Dedifferentiated amniotic fluid mesenchymal stem cell (primary cell): Measurements from ENCODE around the gene GPX4.

Experiments used
- DNase-seq: peaks from one replicate; pipeline ENCODE4 v3.0.0-alpha.2; 2016; ENCODE audit errors: extremely low spot score

Gene GPX4

GRCh38 chr19:1084024-1084868, 19.5 kb upstream of the GPX4 start:
- DNase-seq, result no peak

GRCh38 chr19:1085053-1085658, 18.6 kb upstream of the GPX4 start:
- DNase-seq, result no peak

- no peak for DNase-seq
Measured at GRCh38 chr19:1085676-1086442, 17.9 kb upstream of the GPX4 start.

DNA sequence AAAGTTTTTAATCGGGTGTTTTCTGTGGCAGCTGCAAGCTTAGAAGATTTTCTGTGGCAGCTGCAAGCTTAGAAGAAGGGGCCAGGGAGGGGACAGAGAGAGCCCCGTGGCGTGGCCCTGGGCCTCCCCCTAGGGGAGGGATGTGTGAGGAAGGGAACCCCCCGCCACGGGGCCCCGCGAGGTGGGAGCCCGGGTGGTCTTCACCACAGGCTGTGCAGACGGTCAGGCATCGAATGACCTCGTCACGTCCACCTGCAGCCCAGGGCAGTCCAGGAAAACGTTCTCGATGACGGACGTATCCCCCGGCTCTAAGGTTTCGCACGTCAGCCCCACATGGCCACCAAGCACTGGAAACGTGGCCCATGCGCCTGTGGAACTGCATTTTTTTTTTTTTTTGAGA, 17.2 kb upstream of the GPX4 start:
- no peak for DNase-seq

DNA sequence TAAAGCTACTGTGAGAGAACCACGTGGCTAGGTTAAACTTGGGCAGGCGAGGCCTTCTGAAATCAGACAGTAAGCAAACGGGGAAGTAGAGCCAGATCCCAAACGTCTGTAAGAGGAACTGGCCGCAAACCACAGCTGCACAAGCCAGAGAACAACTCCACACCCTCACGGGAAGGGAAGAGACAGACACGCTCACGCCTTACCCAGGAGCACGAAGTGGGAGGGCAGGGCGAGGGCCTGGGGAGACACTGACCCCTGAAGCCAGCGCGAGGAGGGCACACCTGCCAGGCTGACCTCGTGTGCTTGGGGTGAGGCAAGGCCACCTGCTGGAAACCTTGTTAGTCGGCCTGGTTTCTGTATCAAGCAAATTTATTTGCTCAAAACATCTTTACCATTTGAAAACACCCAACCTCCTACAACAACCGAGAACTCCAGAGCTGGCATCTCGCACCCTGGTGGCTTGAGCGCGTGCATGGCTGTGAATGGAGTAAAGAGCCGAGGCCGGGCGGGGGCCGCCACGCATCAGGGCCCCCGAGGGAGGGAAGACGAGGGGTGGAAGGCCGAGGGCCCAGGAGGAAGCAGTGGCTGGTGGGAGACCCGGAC, 15.9 kb upstream of the GPX4 start:
- DNase-seq, result no peak

DNA sequence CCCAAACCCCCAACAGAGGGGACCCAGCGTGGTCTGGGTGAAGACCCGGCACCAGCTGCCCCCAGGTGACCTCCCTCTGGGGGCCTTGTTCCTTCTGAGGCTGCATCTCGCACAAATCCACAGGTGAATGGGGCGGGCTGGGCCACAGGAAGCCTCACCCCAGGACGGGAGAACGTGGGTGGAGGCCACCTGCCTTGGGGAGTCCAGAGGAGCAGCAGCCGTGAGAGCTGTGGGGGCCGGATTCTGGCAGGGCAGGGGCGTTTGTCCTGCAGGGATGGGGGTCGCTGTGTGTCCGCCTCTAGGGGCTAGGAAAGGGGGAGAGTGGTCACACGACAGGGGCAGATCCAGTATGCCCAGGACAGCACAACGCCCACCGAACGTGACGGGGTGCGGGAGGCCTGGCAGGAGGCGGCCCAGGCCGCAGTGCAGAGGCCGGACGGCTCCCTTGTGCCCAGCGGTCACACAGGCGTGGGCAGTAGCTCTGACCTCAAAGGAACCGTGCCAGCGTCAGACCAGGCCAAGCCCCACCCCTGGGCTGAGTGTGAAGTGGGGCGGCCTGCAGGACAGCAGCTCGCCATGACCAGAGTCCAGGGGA, 15.3 kb upstream of the GPX4 start:
- no peak for DNase-seq

GRCh38 chr19:1089126-1089771, 14.5 kb upstream of the GPX4 start:
- DNase-seq, result no peak

- DNase-seq, result no peak
Measured at GRCh38 chr19:1089891-1090290, 13.9 kb upstream of the GPX4 start.

DNA sequence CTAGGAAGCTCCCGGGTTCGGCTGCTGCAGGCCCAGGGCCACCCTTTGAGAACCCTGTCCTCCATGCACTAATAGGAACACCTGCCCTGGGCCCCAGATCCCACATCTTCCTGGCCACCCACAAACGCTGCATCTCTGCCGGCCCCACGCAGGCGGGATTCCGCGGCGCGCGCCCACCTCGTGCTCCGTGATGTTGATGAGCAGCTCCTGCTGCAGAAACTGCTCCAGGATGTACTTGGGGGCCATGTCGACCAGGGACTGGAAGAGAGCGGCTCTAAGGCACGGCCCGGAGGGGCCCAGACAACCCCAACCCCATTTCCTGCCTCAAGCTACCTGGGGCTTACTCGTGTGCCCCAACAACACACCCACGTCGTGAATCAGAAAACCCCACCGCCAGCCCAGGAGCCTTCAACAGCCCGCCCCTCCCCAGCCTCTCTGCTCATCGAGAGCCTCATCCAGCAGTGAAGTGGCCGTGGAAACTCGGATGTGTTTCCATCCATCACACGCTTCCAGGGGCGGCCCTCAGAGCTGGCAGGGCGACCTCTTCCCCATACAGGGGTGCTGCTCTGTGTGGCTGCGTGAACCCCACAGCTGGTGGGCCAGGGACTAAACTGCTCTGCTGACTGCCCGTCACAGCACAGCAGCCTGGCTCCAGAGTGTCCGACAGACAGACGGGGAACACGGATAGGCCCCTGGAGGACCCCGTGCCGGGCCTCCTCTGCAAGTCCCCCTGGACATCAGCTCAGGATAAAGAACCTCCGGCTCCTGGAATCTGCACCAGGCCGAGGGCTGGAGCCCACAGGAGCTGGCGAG, 12.9 kb upstream of the GPX4 start:
- DNase-seq, result no peak

DNA sequence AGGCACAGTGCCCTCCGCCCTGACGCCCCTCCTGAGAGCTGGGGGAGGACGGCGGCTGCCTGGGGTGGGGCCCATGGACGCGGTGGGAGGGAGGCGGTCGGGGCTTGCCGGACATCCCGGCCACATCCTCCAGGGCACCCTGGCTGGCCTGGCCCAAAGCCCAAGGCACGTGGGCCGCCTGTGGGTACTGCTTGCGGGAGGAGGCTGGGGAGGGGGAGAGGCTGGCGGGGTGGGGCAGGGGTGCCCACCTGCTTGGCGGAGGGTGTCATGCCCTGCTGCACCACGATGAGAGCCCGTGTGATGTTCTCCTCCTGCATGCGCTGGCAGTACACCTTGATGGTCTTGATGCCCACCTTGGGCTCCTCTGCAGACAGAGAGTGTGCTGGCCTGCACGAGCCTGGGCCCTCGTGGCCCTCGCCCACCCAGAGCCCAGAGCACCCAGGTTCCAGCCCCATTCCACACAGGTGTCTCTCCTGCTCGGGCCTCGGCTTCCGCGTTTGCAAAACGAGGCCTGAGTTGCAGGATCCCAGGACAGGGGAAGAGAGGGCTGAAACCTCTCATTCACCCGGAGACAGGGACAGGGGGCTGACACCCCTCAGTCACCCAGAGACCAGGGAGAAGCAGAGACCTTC, 12.1 kb upstream of the GPX4 start:
- DNase-seq, result no peak

DNA sequence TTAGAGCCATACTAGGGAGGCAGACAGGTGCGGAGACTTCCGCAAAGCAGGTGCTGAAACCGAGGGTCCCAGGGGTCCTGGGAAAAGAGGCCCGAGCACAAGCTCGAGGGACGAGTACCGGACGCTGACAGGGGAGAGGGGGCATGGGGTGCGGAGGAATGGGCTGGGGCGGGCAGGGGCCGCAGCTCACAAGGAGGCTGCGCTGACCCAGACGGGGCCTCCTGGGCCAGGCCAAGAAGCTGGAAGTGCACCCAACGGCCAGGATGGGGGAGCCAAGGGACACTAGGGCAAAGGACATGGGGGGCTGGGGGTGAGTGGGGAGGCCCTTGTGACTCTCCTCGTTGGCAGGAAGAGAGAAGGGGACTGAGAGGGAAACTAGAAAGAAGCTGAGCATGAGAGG, 10.5 kb upstream of the GPX4 start:
- DNase-seq, result no peak

DNA sequence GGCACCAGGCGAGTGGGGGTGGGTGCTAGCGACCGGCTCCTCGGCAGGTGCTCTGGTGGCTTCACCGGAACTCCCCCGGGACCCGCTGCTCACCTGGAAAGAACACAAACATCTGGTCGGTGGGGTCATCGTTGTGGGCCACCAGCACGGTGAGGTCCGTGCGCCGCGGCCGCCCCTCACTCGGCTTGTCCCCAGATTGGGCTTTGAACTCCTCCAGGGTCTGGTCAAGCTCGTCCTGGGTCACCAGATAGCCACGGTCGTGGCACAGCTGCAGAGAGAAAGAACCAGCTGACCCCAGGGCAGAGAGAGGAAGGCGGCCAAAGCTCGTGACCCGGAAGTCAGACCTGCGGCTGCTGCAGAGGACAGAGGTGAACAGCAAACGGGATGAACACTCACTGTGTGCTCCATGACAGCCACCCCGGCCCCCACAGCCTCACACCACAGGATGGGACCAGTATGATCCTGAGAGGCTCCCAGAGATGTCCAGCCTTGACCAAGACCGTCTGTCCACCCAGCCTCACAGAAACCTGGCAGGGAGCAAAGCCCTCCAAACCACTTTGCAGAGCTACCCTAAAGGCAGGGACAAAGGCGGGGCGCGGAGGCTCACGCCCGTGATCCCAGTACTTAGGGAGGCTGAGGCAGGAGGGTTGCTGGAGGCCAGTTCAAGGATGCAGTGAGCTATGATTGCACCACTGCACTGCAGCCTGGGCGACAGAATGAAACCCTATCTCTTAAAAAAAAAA, 9.8 kb upstream of the GPX4 start:
- no peak for DNase-seq

DNA sequence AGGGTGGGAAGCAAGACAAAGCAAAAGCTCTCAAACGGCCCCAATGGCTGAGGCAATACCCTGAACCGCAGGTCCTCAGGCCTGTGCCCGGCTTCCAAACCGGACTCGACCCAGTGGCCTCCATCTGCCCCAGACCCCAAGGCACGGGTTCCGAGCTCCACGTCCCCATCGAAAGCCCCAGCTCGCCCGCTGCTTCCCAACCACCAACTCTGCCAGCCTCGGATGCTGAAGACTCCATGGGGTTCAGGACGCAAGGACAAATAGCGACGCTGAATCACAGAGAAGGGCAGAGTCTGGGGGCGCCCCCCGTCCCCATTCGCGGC, 9.2 kb upstream of the GPX4 start:
- no peak for DNase-seq

DNA sequence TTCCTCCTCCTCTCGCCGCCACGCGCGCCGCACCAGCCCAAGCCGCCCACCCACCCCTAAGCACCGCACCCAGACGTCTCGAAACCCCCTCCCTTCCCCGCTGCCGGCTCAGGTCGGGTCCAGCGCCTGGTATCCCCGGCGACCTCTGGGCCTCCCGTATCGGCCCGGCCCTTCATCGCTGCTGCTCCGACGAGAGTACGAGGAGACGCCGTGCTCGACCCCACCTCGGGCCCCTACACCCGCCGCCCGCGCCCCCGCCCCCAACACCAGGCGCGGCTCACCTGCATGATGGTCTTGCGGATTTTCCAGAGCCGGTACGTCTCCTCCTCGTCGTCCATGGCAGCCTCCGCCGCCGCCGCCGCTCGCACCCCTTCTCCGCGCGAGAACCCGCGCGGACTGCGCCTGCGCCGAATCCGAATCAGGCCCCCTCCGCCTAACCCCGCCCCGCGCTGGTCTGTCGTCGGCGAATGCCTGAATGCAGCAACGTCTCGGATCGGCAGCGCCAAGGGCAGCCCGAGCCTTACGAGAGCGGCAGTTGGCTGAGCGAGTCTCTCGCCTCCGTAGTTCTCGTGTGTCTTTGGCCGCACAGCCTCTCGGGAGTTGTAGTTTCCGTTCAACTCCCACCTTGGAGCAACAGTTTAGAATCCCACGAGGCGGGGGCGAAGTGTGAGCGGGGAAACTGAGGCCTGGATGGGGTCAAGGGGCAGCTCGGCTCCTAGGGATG, 8.7 kb upstream of the GPX4 start, which contains the start of gene POLR2E:
Gene POLR2E, minus strand, starts transcription at position 398 of the 724 bp plus-strand sequence. Its CDS starts 60 bp downstream, at position 338.
- peak; percentile 99 for DNase-seq

GRCh38 chr19:1097810-1098176, 6.0 kb upstream of the GPX4 start:
- no peak for DNase-seq

DNA sequence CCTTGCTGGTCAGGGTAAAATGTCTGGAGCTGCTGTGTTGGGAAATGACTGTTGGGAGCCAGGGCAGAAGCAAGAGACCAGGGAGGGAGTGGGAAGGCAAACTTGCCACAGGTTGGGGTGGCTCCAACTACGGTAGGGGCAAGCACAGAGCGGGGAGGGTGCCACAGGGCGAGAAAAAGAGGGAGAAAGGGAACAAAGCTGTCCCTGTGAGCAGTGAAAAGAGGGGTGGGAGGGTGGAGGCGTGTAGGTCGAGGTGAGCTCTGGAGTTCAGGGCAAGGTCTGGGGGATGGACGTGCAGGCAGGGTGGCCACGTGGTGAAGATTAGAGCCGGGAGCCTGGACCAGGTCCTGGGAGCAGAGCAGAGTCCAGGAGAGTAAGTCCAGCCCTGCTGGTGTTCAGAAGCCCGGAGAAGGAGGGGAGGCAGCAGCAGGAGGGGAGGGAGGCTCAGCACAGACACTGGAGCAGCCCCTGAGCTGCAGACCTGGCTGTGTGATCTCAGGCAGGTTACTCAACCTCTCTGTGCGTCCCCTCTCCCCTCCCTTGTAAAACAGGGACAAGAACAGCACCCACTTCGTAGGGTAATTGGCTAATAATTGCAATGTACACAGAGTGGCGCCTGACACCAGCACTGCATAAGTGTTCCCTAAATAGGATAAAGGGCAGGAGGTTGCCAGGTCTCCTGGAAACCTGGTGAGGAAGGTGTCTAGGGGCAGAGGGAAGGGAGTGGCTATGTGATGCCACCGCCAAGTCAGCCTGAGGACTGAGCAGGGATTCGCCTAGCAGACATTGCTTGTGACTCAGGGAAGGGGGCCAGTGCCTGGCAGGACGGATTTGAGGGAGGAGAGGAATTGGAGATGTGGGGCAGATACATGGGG, 5.4 kb upstream of the GPX4 start:
- no peak for DNase-seq

DNA sequence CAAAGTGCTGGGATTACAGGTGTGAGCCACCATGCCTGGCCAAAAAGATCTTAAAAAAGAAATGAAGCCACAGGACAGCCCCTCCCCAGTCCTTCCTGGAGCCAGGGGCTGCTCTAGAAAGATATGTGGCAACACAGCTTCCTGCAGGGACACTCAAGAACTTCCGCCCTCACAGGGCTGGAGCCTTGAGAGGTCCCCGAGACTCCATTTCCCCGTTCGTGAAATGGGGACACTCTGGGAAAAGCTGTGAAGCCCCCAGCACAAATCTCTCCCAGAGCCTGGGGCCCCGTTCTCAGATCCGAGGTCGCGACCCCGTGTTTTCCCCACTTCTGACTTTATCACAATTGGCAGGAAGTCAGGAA, 2.5 kb upstream of the GPX4 start:
- no peak for DNase-seq
